Left ventricle myocardium inferior (tissue), 1 donor: ENCODE measurements around the gene HARS1. TPM values are rescaled to one million over a fixed set of nuclear protein-coding genes. Genes with fewer than 3 reads are reported as not detected.
"Not testable (repeated sequence)": the region's sequence is repeated elsewhere in the genome, so short reads cannot be mapped to it uniquely, and the experiment has no call there.

Experiments used
- DNase-seq: peaks from one replicate; pipeline ENCODE4 v3.0.0-alpha.2; 2020
- H3K27ac ChIP-seq: fragments of 200-600 bp; replicated peaks from 2 replicates; pipeline ENCODE4 v1.8.0; 2021
- H3K27me3 ChIP-seq: fragments of 200-600 bp; 2 replicates; pipeline ENCODE4 v1.8.0; 2021; ENCODE audit warnings: low read depth
- H3K36me3 ChIP-seq: fragments of 200-600 bp; 2 replicates; pipeline ENCODE4 v1.8.0; 2021
- H3K4me1 ChIP-seq: fragments of 200-600 bp; 2 replicates; pipeline ENCODE4 v1.8.0; 2021
- H3K4me3 ChIP-seq: fragments of 200-600 bp; 2 replicates; pipeline ENCODE4 v1.8.0; 2021; ENCODE audit warnings: mild to moderate bottlenecking, moderate library complexity
- H3K9me3 ChIP-seq: fragments of 200-600 bp; replicated peaks from 2 replicates; pipeline ENCODE4 v1.8.0; 2021
- intact Hi-C: fragments of 100-400 bp; cut with micrococcal nuclease; formaldehyde crosslinking; loops from one replicate; pipeline ENCODE4 v1.11.0; 2022
- microRNA-seq: library from miRNA; unstranded; fragments of <30 nt; microRNA quantifications from one replicate; pipeline ENCODE4 v1.2.0, GENCODE V29; 2020
- total RNA-seq: library from RNA; stranded (reverse); fragmentation: NEBNext Ultra II Directional; extraction: Animal tissue kit (Norgen Biotek cat#: 25700); gene quantifications from one replicate; pipeline ENCODE4 v1.2.1, GENCODE V29; 2021
- TF ChIP-seq, protein P1 (sequence below): fragments of 200-600 bp; IDR thresholded peaks from 2 replicates; pipeline ENCODE4 v1.8.0; 2021; ENCODE audit warnings: antibody characterized with exemption, mild to moderate bottlenecking, borderline replicate concordance
- donor health status: DM: no; HTN: yes; CAD: no; lungs with severe emphysema.

The HARS1 gene
- total RNA-seq, 1 donor from 2014 or later, result 38.7 TPM

DNA sequence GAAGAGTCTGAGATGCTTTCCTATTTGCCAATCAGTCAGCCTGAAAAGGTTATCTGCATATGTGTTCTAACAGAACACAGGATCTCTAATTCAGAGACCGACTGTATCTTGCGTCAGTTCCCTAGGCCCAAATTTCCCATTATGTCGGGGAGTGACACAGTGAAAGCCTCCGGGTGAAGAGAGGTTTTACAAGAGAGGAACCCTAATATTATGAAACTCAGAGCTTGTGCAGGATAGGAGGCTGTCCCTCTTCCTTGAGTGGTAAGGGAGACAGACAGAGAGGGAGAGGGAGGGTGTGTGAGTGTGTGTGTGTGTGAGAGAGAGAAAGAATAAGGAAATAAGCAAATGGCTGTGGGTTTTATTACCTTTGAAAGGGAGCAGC lies 60.1 kb downstream of the HARS1 start:
- intact Hi-C loops, result no loop called here
- Histone ChIP-seq H3K4me3 (peak overlapping the region; percentile 73), H3K9me3 (peaks cover 12% of the 10 kb centered on the region), H3K27me3 (no peaks in the 10 kb centered on the region), H3K36me3 (no peaks in the 10 kb centered on the region), H3K27ac (peak overlapping the region; percentile 84), H3K4me1 (peaks cover 21% of the 10 kb centered on the region)
- TF ChIP-seq, protein P1, sequence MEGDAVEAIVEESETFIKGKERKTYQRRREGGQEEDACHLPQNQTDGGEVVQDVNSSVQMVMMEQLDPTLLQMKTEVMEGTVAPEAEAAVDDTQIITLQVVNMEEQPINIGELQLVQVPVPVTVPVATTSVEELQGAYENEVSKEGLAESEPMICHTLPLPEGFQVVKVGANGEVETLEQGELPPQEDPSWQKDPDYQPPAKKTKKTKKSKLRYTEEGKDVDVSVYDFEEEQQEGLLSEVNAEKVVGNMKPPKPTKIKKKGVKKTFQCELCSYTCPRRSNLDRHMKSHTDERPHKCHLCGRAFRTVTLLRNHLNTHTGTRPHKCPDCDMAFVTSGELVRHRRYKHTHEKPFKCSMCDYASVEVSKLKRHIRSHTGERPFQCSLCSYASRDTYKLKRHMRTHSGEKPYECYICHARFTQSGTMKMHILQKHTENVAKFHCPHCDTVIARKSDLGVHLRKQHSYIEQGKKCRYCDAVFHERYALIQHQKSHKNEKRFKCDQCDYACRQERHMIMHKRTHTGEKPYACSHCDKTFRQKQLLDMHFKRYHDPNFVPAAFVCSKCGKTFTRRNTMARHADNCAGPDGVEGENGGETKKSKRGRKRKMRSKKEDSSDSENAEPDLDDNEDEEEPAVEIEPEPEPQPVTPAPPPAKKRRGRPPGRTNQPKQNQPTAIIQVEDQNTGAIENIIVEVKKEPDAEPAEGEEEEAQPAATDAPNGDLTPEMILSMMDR, result no peak
- no peak for DNase-seq

DNA sequence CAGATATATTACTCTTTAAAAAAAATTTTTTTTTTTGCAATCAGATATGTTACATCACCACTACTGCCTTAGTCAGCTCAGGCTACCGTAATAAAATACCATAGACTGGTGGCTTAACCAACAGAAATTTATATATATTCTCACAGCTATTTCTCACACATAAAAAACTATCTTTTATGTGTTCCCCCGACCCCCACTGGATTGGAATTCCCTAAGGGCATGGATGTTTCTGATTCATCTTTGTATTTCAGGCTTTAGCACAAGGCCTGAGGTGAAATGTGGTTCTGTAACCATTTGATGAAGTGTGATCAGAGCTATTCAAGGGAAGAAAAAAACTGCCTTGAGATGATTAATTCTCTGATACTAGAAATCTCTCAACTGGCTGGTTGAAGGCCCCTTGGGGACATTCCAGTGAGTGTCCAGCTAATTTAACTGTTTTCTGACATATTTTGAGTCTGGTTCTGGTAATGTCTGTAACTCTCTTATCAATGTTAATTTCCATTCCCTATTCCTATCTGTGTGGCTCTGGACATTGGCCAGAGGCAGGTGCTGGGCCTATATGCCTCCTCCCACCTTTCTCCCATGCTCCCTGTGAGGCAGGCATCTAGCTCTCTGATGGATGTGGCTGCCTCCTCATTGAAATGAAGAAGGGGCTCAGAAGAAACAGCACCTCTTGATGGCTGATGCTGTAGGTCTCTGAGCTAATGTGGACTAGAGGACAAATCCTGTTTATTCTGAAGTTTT lies 60.7 kb downstream of the HARS1 start:
- Histone ChIP-seq H3K4me1 (peaks cover 21% of the 10 kb centered on the region), H3K27me3 (no peaks in the 10 kb centered on the region), H3K36me3 (no peaks in the 10 kb centered on the region), H3K27ac (peak overlapping the region; percentile 84), H3K9me3 (peaks cover 12% of the 10 kb centered on the region), H3K4me3 (peak overlapping the region; percentile 73)
- TF ChIP-seq, protein P1, result no peak
- intact Hi-C loops, result no loop called here
- no peak for DNase-seq

DNA sequence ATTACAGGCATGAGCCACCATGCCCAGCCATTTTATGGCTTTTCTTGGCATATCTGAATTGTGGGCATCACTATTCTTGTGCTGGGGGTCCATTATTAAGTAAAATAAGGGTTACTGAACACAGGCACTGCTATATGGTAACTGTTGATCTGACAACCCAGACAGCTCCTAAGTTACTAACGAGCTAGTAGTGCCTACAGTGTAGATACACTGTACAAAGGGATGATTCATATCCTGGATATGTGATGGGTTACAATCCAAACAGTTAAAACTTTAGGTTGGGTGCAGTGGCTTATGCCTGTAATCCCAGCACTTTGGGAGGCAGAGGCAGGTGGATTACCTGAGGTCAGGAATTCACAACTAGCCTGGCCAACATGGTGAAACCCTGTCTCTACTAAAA lies 62.5 kb downstream of the HARS1 start:
- Histone ChIP-seq H3K27ac (no peak overlapping the region), H3K36me3 (no peaks in the 10 kb centered on the region), H3K27me3 (no peaks in the 10 kb centered on the region), H3K4me1 (peaks cover 21% of the 10 kb centered on the region), H3K9me3 (peaks cover 12% of the 10 kb centered on the region), H3K4me3 (no peak overlapping the region)
- TF ChIP-seq, protein P1, result no peak
- intact Hi-C loops, result loop anchor here (10.0 kb wide), 1 partner anchor 54 kb away; no protein-coding TSS in a partner anchor
- DNase-seq, result no peak

DNA sequence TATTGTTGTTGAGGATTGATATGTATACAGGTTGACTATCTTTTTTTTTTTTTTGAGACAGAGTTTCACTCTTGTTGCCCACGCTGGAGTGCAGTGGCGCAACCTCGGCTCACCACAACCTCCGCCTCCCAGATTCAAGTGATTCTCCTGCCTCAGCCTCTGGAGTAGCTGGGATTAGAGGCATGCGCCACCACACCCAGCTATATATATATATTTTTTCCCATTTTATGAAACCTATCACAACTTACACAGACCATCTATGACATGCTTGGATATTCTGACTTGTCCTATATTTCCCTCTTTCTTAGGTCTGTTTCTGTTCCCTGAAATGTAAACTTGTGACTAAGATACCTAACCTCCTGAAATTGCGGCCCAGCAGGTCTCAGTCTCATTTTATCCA lies 63.2 kb downstream of the HARS1 start:
- Histone ChIP-seq H3K36me3 (no peaks in the 10 kb centered on the region), H3K27ac (no peak overlapping the region), H3K27me3 (no peaks in the 10 kb centered on the region), H3K4me1 (peaks cover 15% of the 10 kb centered on the region), H3K9me3 (peaks cover 12% of the 10 kb centered on the region), H3K4me3 (no peak overlapping the region)
- DNase-seq, result no peak
- intact Hi-C loops, result loop anchor here (10.0 kb wide), 1 partner anchor 53 kb away; no protein-coding TSS in a partner anchor
- TF ChIP-seq, protein P1, result no peak

DNA sequence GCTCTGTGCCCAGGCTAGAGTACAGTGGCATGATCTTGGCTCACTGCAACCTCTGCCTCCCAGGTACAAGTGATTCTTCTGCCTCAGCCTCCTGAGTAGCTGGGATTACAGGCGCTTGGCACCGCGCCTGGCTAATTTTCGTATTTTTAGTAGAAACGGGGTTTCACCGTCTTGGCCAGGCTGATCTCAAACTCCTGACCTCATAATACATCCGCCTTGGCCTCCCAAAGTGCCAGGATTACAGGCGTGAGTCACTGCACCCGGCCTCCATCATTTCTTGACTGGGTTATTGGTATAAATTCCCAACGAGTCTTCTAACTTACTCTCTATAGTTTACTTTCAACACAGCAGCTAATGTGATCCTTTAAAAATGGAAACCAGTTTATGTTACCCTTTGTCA lies 66.3 kb downstream of the HARS1 start:
- not testable (repeated sequence) for H3K27ac ChIP-seq, H3K4me3 ChIP-seq, H3K36me3 ChIP-seq, H3K27me3 ChIP-seq, H3K4me1 ChIP-seq, DNase-seq
- intact Hi-C loops, result loop anchor here (10.0 kb wide), 1 partner anchor 50 kb away; no protein-coding TSS in a partner anchor
- H3K9me3 ChIP-seq, result peaks cover 12% of the 10 kb centered on the region

Small RNA genes within 50 kb of the gene (microRNA-seq; reads per million reads assigned to microRNA genes)
- gene MIR3655, result not detected

Other genes starting within 250 kb of the HARS1 start
- 13.1 TPM for gene EIF4EBP3, start 143.7 kb downstream of the HARS1 start, total RNA-seq
- 28.6 TPM for gene SRA1, start 133.9 kb downstream of the HARS1 start, total RNA-seq
- 12.1 TPM for gene APBB3, start 126.8 kb downstream of the HARS1 start, total RNA-seq
- 73.1 TPM for gene SLC35A4, start 126.5 kb downstream of the HARS1 start, total RNA-seq
- gene CD14, start 58.2 kb downstream of the HARS1 start, total RNA-seq, result 26.2 TPM
- 2.6 TPM for gene TMCO6, start 51.9 kb downstream of the HARS1 start, total RNA-seq
- gene NDUFA2, start 43.7 kb downstream of the HARS1 start, total RNA-seq, result 142 TPM
- 72.0 TPM for gene IK, start 43.5 kb downstream of the HARS1 start, total RNA-seq
- 11.4 TPM for gene WDR55, start 26.5 kb downstream of the HARS1 start, total RNA-seq
- 0.47 TPM for gene DND1, start 17.8 kb downstream of the HARS1 start, total RNA-seq
- gene HARS2, start 85 bp upstream of the HARS1 start, total RNA-seq, result 27.8 TPM
- gene ZMAT2, start 9.1 kb upstream of the HARS1 start, total RNA-seq, result 35.5 TPM
- not detected for gene PCDHA1, start 94.8 kb upstream of the HARS1 start, total RNA-seq
- gene PCDHA2, start 103.5 kb upstream of the HARS1 start, total RNA-seq, result not detected
- gene PCDHA3, start 109.7 kb upstream of the HARS1 start, total RNA-seq, result not detected
- 0.11 TPM for gene PCDHA4, start 115.7 kb upstream of the HARS1 start, total RNA-seq
- gene PCDHA5, start 130.2 kb upstream of the HARS1 start, total RNA-seq, result not detected
- gene PCDHA6, start 136.6 kb upstream of the HARS1 start, total RNA-seq, result not detected
- gene PCDHA7, start 142.9 kb upstream of the HARS1 start, total RNA-seq, result not detected
- gene PCDHA8, start 149.8 kb upstream of the HARS1 start, total RNA-seq, result not detected
- not detected for gene PCDHA9, start 157.0 kb upstream of the HARS1 start, total RNA-seq
- gene PCDHA10, start 164.5 kb upstream of the HARS1 start, total RNA-seq, result 0.05 TPM
- not detected for gene PCDHA11, start 177.6 kb upstream of the HARS1 start, total RNA-seq
- not detected for gene PCDHA12, start 183.9 kb upstream of the HARS1 start, total RNA-seq
- gene PCDHA13, start 190.8 kb upstream of the HARS1 start, total RNA-seq, result not detected
- gene PCDHAC1, start 234.9 kb upstream of the HARS1 start, total RNA-seq, result not detected